HL-60 (cell line): ENCODE measurements around the gene ANO5.
A peak's percentile ranks its signal among the peaks of the same experiment; 100 is the strongest.
"Not testable (repeated sequence)": the region's sequence is repeated elsewhere in the genome, so short reads cannot be mapped to it uniquely, and the experiment has no call there.

ENCODE experiments used
- DNase-seq, 2 experiments: peaks; one replicate each; pipeline ENCODE4 v3.0.0-alpha.2; 2010 to 2020; ENCODE audit warnings: low read depth in 1 of 2, low spot score in 1 of 2
- H3K27ac ChIP-seq: fragments of 250-450 bp; sonication (Bioruptor Pico); replicated peaks from 2 replicates; pipeline ENCODE4 v1.5.1; 2020; ENCODE audit warnings: mild to moderate bottlenecking, moderate library complexity
- H3K27me3 ChIP-seq: fragments of 250-450 bp; sonication (Bioruptor Pico); 2 replicates; pipeline ENCODE4 v1.5.1; 2021; ENCODE audit warnings: mild to moderate bottlenecking, moderate library complexity; ENCODE audit not compliant: insufficient read depth, poor library complexity, severe bottlenecking
- H3K4me3 ChIP-seq: replicated peaks from 2 replicates; pipeline ENCODE4 v1.5.1; 2011; ENCODE audit warnings: mild to moderate bottlenecking, control low read depth, low read length; ENCODE audit not compliant: insufficient read depth
- CTCF ChIP-seq: IDR thresholded peaks from one replicate; pipeline ENCODE4 v1.5.1; 2011; ENCODE audit warnings: low read length, control low read depth, inconsistent platforms; ENCODE audit not compliant: insufficient read depth
- GABPA ChIP-seq: IDR thresholded peaks from 2 replicates; pipeline ENCODE4 v1.6.1; 2012; ENCODE audit warnings: low read depth
- POLR2AphosphoS5 ChIP-seq: IDR thresholded peaks from 2 replicates; pipeline ENCODE4 v1.6.1; 2012; ENCODE audit warnings: low read depth
- REST ChIP-seq: IDR thresholded peaks from 2 replicates; pipeline ENCODE4 v1.6.1; 2012; ENCODE audit warnings: low read depth; ENCODE audit not compliant: insufficient replicate concordance
- SPI1 ChIP-seq: IDR thresholded peaks from 2 replicates; pipeline ENCODE4 v1.6.1; 2012; ENCODE audit warnings: low read depth, mild to moderate bottlenecking, borderline replicate concordance

Gene ANO5

GRCh38 chr11:22263613-22264012 is 70.7 kb downstream of the ANO5 start:
- DNase-seq: no peak
- no peak for TF ChIP-seq REST
- TF ChIP-seq POLR2AphosphoS5: no peak
- TF ChIP-seq CTCF: no peak
- H3K27ac ChIP-seq: no peak overlapping the region
- no peak overlapping the region for H3K4me3 ChIP-seq
- H3K27me3 ChIP-seq: no peaks in the 10 kb centered on the region

- not testable (repeated sequence) for DNase-seq, H3K4me3 ChIP-seq, H3K27me3 ChIP-seq, H3K27ac ChIP-seq
These were observed 76.2 kb downstream of the ANO5 start for GRCh38 chr11:22268983-22269624.

GRCh38 chr11:22273781-22274180 is 80.9 kb downstream of the ANO5 start:
- no peak for TF ChIP-seq REST
- no peak for TF ChIP-seq CTCF
- TF ChIP-seq GABPA: no peak
- TF ChIP-seq SPI1: no peak
- TF ChIP-seq POLR2AphosphoS5: no peak
- H3K27ac ChIP-seq: no peak overlapping the region
- H3K27me3 ChIP-seq: no peaks in the 10 kb centered on the region
- no peak for DNase-seq
- no peak overlapping the region for H3K4me3 ChIP-seq

GRCh38 chr11:22275600-22275999 is 82.7 kb downstream of the ANO5 start:
- Histone ChIP-seq H3K27me3 (no peaks in the 10 kb centered on the region), H3K27ac (no peak overlapping the region), H3K4me3 (no peak overlapping the region)
- DNase-seq: no peak
- TF ChIP-seq SPI1 (peak; percentile 70), POLR2AphosphoS5 (no peak)

GRCh38 chr11:22276535-22276934 is 83.7 kb downstream of the ANO5 start:
- no peak overlapping the region for H3K4me3 ChIP-seq
- no peak overlapping the region for H3K27ac ChIP-seq
- no peak for DNase-seq
- TF ChIP-seq SPI1 (no peak), GABPA (no peak), POLR2AphosphoS5 (no peak), CTCF (no peak), REST (no peak)
- H3K27me3 ChIP-seq: no peaks in the 10 kb centered on the region

- not testable (repeated sequence) for H3K27ac ChIP-seq, H3K4me3 ChIP-seq, DNase-seq, H3K27me3 ChIP-seq
These were observed 92.1 kb downstream of the ANO5 start for GRCh38 chr11:22284991-22285390.
